GM18499 (cell line): ENCODE results near the gene ACER1.
A peak's percentile ranks its signal among the peaks of the same experiment; 100 is the strongest.
"Not testable (repeated sequence)": the region's sequence is repeated elsewhere in the genome, so short reads cannot be mapped to it uniquely, and the experiment has no call there.

ENCODE experiments used
- ATAC-seq: cut with Tn5 transposase; IDR thresholded peaks from one replicate; pipeline ENCODE4 v1.9.1; 2021; ENCODE audit warnings: moderate number of reproducible peaks; ENCODE audit not compliant: insufficient read depth, unreplicated experiment

ACER1 gene

GRCh38 chr19:6297202-6297601 is 36.2 kb downstream of the ACER1 start:
- ATAC-seq = no peak

GRCh38 chr19:6292006-6292405 is 41.4 kb downstream of the ACER1 start:
- ATAC-seq = no peak

GRCh38 chr19:6288737-6289136 is 44.7 kb downstream of the ACER1 start:
- ATAC-seq = no peak

- no peak for ATAC-seq
Measured at GRCh38 chr19:6287269-6287885, 46.0 kb downstream of the ACER1 start.

- no peak for ATAC-seq
Measured at GRCh38 chr19:6286676-6287075, 46.7 kb downstream of the ACER1 start.

- not testable (repeated sequence) for ATAC-seq
Measured at GRCh38 chr19:6282393-6282792, 51.0 kb downstream of the ACER1 start.

- peak; percentile 41 for ATAC-seq
Measured at GRCh38 chr19:6279931-6280591, 53.4 kb downstream of the ACER1 start, which contains the start of gene MLLT1. Gene MLLT1 (minus strand): TSS chr19:6279975. CDS start chr19:6279784, 191 bp downstream.

GRCh38 chr19:6279620-6279930 is 53.8 kb downstream of the ACER1 start:
- ATAC-seq = no peak

- ATAC-seq = no peak
Measured at GRCh38 chr19:6278740-6279619, 54.4 kb downstream of the ACER1 start.

GRCh38 chr19:6278051-6278450 is 55.4 kb downstream of the ACER1 start:
- no peak for ATAC-seq

- ATAC-seq = no peak
Measured at GRCh38 chr19:6276447-6276846, 57.0 kb downstream of the ACER1 start.

- ATAC-seq = no peak
Measured at GRCh38 chr19:6275170-6275744, 58.2 kb downstream of the ACER1 start.

GRCh38 chr19:6274756-6275155 is 58.7 kb downstream of the ACER1 start:
- ATAC-seq = no peak

GRCh38 chr19:6273701-6274601 is 59.5 kb downstream of the ACER1 start:
- no peak for ATAC-seq

- no peak for ATAC-seq
Measured at GRCh38 chr19:6272913-6273600, 60.4 kb downstream of the ACER1 start.

- ATAC-seq = no peak
Measured at GRCh38 chr19:6272411-6272791, 61.0 kb downstream of the ACER1 start.

- no peak for ATAC-seq
Measured at GRCh38 chr19:6271721-6272410, 61.5 kb downstream of the ACER1 start.

- ATAC-seq = no peak
Measured at GRCh38 chr19:6271251-6271650, 62.2 kb downstream of the ACER1 start.

GRCh38 chr19:6270822-6271221 is 62.6 kb downstream of the ACER1 start:
- ATAC-seq = no peak
